ENCODE measurements around the gene PEF1.

Gene PEF1

DNA sequence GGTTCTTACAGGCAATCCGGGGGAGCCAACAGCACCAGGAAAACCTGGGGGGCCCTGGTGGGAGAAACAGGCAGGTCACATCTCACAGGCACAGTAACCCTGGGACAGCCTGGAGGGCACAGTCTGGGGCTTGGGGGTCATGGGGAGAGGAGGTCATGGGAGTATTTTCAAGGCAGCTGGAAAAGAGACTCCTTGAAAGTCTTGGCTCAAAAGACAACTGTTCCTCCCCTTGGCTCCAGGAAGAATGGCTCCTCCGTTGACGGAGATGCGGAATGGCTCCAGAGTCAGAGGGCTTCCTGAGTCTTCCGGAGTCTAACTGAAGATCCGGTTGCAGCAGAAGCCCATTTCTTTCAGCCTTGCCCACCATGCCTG, 25.9 kb upstream of the PEF1 start:
- no peak for DNase-seq

DNA sequence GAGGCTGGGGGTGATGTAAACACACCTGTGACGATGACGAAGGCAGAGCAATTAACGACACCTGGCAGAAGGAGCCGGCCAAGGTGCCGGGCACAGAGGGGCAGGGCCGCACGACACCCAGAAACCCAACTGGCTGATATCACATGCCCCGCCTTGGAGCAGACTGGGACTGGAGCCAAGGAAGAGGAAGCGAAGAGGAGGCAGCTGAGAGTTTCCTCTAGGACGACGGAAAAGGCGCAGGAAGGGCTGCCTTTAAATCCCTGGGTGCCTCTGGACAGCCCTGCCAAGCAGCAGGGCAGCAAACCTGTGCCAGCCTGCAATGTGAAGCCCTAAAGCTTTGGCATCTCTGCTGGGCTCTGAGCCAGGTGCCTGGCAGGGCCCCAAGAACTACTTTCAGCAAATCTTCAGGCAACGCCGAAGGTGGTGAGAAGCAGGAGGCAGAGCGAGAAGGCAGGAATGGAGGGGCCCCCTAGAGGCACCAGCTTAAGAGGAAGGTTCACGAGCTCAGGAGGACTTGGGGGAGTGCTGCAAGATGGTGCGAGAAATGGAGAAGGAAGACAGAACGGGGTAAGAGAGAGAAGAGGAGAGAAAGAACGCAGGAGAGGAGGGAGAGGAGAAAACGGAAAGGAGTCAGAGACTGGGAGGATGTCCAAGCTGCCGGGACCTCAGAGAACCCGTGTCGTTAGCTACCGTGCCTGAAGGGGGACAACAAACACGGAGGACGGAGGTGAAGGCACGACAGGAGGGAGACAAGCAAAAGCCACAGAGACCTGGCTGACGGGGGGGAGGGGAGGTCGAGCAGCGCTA, 25.3 kb upstream of the PEF1 start:
- peak; percentile 41 for DNase-seq

DNA sequence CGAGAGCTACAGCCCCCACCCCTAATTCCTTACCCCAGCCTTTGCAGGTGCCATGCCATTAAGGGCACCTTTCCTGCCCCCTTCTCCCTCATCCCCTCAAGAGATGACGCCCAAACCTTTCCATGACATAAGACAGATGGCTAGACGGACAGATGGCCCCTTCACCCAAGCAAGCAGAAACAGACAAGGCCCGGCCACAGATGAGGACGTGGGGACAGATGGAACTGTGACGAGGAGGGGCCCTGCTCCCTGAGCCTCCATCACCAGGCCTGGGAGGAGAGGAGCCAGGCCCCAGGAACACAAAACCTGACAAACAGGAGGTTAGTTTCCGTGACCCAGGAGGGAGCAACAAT, 24.7 kb upstream of the PEF1 start:
- no peak for DNase-seq

DNA sequence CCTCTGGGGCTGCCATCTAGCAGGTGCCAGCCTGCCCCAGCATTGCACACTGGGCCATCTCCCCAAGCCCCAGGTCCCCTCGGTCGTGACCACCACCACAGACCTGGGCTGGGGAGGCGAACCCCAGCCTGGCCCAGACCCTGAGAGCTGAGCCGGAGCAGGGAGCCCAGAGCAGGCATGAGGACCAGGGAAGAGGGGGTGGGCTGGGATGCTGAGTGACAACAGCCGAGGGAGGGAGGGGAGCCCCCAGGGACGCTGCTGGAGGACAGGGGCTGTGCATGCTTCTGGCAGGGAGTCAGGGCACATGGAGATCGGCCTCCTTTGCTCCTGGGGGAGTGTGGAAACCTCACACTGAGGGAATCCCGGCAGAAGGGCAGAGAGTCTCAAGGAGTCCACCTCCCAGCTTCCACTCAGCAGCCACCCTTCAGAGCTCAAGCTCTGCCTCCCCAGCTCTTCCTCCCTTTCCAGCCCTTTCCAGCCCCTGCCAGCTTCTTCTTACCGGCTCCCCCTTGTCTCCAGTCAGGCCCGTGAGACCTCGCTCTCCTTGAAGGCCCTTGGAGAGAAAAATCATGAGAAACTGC, 23.7 kb upstream of the PEF1 start:
- DNase-seq, result no peak

DNA sequence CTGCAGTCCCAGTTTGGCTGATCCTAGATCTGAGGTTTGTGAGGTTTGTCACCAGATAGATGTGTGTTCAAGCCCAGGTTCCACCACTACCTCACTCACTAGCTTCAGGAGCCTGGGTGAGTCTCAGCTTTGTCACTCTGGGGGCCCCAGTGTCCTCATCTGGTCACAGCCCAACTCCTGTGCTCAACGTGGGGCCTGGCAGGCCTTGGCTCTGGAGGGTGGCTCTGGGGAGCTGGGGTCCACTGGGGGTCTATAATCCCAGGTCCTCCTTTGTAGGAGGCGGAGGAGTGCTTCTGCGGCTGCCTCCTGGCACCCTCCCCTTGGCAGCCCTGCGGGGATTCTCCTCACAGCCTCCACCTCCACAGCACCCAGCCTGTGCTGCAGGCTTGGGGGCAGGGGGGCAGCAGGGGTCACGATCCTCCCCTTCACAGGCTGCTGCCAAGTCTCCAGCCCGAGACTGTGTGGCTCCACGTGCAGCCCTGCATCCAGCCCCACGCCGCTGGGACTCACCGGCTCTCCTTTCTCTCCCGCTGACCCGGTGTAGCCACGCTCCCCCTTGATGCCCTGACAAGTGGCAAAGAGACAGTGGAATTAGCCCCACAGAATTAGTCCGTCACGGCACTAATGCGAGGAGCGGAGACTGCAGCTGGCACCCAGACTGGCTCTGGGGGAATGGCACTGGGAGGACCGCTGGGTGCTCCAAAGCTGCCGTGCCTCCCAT, 22.5 kb upstream of the PEF1 start:
- no peak for DNase-seq

DNA sequence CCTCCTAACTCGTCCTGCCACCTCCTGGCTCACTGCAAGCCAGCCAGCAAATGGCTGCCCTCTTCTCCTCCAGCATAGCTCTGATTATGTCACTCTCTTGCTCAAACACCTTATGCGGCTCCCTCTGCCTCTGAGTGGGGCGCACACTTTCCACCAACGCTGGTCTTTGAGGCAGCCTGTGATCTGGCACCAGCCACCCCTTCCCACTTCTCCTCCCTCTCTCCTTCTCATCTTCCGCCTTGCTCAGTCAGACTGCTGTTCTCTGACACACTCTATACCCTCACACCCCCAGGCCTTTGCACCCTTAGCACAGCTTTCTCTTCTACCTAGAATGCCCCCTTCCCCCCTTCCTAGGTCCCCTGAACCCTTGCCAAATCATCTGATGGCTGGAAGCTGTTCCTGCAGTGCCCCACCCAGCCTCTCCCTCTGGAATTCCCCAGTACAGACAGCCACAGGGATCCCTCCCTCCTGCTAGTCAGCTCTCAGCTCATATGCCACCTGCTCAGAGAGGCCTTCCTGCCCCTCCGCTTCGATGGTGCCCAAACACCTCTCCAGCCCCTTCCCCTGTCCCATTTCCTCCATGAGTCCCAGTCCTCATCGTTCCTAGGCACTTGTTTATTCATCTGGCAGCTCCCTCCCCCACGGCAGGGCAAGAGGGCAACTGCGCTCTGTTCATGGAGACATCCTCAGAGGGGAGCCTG, 21.7 kb upstream of the PEF1 start:
- no peak for DNase-seq

DNA sequence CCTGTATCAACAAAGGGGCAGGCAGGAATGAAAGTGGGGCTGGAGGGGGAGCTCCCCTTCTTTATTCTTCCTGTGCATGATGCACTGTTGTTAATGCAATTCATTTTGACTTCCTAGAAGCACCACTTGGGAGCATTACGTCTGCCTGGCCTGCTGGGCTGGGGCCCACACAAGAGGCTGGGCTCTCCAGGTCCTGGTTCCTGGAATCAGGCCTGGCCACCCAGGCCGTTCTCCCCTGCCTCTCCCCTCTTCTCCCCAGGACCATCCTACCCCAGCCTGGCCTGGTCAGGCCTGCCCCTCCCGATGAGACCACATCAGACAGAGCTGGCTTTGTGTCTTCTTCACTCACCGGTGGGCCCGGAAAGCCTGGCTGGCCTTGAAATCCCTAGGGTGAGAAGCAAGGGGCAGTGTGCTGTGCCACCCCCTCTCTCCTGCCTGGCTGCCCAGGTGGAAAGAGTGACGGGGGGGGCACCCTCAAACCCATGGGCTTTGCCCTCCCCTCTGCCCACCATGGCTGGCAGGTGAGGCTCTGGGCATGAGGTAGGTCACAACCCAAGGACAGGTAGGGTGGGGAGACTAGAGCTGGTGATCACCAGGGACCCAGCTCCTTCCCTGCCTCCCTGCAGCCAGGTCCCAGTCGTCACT, 20.7 kb upstream of the PEF1 start:
- DNase-seq, result no peak

DNA sequence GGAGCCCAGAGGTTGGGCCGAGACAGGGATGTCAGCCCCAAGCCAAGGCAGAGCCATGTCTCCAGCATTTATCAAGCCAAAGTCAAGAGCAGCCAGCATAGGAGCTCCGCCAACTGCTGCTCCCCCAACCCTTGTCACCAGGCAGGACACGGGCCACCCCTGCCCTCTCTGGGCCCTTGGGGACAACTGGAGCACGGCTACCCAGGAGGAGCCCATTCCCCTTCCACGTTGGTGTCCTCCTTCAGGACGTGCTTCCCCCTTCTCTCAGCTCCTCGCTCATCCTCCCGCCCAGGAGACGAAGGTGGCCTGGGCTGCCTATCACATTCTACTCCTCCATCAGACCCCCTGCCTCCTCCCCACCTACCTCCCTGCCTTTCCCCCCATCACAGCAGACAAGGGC, 19.9 kb upstream of the PEF1 start:
- DNase-seq, result no peak

DNA sequence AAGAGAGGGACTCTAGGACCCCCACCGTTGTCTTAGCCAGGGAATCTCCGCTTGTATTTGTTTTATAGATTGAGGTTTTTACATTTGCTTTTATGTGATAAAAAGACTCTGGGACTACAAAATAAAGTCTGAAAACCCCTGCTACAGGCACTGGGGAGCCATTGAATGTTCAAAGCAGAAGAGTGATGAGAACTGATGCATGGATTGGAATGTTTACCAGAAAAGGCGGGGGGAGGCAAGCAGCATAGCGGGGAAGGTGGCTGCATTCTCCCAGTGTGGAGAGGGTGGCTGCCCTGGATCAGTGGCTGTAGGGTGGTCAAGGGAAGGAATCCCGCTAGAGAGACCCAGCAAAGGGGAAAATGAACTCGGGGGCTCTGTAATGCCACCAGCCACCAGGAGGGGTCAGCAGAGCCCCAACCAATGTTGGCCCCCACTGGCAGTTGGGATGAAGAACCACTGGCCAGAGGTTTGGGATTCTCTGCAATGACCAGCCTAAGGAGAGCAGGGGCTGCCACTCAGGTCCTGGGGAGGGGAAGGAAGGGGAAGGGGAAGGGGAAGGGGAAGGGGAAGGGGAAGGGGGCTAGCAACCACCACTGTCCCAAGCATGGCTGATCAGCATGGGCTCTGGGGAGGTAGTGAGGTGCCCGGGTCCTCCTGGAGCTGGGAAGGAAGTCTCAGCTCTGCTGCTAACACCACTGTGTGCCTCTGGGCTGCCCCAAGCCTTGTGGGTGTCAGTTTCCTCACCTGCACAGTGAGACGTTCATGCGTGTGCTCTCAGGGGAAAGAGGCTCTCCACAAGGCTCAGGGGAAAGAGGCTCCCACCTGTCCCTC, 19.2 kb upstream of the PEF1 start:
- DNase-seq, result peak; percentile 74

DNA sequence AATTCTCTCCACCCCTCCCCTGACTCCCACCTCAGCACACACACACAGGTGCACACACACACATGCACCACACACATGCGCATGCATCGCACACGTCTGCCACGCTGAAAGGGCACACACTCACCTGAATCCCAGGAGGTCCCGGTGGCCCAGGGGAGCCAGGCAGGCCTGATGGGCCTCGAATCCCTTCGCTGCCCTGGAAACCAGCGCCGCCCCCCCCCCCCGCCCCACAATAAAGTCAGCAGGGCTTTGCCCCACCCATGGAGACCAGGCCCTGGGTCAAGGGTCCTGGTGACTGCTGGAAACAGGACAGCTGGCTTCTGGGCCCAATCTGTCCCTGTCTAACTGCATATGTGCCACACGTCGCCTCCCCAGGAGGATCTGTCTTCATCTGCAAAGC, 17.8 kb upstream of the PEF1 start:
- DNase-seq, result no peak

DNA sequence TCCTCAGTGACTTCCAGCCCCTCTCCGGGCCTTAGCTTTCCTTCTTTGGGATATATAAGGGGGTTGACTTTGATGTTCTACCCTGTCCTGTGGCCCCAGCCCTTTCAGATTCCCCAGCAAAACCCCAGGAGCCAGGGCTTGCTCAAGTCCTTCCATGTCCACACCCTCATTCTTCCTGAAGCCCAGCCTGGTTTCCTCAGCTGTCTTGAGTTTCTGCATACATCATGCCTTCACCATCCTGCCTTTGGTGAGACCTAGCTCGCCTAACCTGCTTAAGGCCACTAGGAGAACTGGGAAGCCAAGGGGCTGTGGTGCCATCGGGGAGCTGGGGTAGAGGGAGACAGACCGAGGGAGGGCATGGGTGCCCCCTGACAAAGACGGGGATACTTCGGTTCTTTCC, 17.2 kb upstream of the PEF1 start:
- DNase-seq, result no peak

DNA sequence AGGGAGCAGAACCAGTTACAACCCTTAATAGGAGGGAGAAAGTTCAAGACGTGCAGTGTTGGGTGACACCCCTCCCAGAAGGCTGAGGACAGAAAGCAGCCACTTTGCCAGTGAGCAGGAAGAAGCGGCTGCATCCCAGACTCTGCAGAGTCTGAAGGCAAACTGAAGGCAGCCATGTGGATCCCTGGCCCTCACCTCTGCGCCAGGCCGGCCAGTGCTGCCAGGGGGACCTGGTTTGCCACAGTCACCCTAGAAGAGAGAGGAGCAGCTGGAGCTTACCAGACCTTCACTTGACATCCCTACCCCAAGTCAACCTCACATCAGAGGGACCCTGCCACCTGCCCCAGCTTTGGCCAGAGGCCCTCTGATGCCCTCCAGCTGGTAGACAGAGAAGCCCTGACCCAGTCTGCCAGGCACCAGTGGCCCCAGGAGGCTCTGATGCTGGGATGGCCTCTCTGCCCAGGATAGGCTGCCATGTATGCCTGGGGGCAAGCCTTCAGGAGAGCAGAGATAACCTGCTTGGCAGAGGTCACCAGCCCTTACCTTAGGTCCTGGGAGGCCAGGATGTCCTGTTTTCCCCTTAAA, 16.3 kb upstream of the PEF1 start:
- no peak for DNase-seq

DNA sequence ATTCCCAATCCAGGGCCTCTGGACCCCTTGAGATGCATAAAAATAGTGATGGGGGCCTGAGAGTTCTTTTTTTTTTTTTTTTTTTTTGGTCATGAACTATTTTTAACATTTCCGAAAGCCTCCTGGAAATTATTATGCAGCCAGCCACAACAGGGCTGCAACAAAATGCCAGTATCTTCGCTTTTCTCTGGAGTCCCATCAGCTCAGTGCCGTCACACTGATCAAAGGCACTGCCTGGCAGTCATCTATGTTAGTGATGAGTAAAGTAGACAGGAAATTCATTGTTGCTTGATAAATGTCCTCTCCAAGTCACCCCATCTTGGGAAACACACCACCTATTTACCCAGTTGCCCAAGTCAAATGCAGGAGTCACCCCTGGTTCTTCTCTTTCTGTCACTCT, 15.2 kb upstream of the PEF1 start:
- no peak for DNase-seq

DNA sequence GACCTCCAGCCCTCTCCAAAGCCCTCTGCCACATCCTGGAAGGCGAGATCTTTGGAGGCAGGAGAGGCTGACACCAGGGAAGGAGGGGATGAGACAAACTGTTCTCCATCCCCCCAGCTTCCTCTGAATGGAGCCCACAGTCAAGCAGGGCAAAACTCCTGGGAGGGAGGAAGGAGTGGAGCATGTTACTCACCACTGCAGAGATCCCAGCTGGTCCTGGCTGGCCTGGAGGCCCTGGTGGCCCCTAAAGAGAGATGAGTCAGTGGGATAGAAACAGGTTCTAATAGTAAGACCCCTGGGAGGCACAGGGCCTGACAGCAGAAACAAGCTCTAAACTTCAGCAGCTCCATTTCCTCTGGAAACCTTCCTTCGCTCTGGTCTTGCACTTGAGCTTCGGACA, 14.0 kb upstream of the PEF1 start:
- DNase-seq, result no peak

DNA sequence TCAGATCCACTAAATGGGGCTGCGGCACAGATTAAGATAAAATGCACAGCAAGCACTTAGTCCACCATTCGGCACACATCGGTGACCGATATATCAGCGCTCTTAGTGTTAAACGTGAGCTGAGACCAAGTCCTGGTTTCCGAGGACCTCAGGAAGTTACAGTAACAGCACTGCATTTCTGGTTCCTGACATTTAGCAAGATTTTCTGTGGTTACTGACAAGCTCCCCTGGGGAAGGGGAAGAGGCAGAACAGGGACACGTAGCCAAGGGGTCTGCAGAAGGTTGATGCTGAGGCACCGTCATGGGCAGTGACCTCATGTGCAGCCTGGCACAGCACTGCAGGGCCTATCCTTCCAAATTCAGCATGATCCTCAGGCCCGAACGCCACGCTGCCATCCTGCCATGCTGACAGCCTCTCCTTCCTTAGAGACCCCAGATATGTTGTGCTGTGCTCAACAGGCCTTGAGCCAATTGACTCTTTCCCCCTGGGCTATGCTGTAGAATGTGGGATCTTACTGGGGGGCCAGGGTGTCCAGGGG, 13.4 kb upstream of the PEF1 start:
- no peak for DNase-seq

DNA sequence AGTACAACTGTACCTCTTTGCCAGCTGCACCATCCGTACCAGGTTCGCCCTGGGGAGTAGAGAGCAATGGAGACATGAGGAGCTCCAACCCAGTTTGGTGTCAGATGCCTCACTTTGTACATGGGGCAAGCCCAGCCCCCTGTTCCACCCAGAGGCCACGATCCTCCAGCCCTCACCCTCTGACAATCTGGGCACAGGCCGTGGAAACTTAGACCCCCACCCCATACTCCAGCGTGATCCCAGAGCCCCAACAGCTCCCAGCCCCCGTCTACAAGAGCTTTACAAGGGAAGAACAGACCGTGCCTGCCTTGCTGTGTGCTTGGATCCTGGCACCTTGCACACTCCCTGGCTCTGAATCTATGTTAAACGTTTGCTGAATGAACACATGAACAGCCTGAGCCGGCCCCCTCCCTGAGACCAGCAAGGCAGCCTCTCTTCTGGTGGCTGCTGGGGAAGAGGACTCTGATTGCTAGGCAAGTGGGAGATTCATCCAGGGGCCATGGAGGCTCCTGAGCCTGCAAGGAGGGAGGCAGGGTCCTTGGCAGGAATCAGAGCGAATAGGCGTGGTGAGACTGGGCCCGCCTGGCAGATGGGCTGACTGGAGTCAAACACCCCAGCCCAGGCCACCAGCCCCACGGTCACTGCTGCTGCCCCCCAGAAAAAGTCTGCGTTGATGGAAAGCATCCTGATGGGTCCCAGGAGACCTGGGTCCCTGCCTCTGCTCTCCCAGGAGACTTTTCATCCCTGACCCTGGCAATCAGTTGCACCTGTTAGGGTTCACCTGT, 12.5 kb upstream of the PEF1 start:
- no peak for DNase-seq

DNA sequence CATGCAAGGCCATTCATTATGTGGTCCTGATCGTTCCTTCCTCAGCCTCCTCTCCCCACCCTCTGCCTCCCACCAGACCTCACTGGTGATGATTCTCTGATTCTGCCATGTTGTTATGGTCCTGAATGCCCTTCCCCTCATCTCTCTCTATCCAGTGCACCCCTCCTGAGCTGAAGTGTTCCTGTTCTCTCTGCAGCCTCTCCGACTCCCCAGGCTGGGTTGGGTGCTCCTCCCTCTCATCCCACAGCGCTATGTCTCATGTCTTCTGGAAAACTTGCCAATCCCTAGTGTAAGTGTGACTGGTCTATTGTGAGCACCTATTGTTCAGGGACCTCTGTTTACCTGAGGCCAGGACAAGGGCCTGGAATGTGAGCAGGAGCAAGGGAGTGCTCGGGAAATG, 11.1 kb upstream of the PEF1 start:
- no peak for DNase-seq

DNA sequence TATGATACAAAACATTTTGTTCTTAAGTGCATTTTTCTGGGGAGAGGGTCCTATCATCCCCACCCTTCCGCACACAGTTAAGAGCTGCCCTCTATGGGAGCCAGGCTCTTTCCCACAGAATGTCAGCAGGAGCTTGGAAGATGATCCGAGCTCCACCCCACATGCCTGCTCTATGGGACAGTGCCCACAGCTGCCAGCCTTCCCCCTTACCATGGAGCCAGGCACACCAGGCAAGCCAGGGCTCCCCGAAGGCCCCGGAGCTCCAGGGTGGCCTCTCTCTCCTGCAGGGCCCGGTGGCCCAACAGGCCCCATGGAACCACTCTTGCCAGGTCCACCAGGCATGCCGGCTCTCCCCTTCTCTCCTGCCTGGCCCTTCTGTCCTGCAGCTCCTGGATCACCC, 10.4 kb upstream of the PEF1 start:
- no peak for DNase-seq

DNA sequence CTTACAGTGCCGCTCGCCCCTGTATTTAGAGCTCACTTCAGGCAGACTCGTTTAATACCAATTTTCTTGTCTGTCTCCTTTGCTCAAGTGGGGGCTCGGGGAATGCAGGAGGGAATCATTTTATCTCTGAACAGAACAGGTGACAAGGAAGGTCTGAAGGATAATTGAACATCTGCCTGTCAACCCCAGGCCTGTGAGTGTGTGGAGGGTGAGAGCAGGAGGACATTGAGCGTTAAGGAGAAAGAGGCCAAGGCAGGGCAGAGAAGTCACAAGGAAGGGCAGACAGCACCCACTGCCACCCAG, 9.7 kb upstream of the PEF1 start:
- no peak for DNase-seq

DNA sequence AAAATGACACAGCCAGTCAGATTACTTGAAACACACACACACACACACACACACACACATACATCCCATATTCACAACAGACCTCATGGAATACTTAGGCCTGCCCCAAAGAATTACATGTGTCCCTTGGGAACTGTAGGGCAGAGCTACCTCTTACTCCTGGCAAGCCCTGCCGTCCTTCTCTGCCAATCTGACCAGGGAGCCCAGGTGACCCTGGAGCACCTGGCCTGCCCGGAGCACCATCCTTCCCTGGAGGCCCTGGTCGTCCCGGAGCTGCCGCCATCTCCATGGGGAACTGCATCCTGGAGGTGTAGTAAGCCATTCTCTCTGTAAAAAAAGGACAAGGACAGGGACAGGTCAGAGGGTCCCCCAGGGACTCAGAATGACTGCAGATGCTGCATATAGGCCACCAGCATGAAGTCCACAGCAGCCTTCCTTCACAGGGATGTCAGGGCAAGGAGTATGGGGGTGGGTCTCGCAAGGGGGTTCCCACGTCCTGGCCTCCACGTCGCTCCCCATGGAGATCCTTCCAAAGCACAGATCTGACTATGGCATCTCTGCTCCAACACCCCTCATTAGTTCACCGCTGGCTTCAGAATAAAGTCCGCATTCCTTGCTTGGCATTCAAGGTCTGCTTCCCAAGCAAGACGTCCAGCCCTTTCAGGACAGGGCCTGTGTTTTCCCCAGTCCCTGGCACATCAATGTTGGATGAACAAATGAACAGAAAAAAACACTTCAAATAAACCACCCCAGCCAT, 9.2 kb upstream of the PEF1 start:
- no peak for DNase-seq

All from activated T-cell treated with anti-CD3 and anti-CD28 coated beads, Interleukin-2, amount 50 U/mL, for 1 hour (primary cell).